Measurements from ENCODE around the gene VEGFB.

VEGFB gene

DNA sequence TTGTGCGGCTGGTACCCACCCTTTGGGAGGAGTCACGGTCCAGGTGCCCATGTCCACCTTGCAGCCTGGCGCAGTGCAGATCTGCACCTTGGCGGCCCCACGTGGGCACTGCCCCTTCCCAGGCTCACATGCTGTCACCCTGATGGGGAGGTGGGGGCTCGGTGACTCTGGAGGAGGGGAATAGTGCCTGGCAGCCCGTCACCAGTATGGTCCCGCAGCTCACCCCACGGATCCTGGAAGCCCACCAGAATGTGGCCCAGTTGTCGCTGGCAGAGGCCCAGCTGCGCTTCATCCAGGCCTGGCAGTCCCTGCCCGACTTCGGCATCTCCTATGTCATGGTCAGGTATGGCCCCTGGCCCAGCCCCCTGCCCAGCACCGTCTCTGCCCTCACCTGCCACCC lies 13.6 kb upstream of the VEGFB start:
- DNase-seq (ENCODE audit: low read depth) = no peak
- TF ChIP-seq, protein P1, sequence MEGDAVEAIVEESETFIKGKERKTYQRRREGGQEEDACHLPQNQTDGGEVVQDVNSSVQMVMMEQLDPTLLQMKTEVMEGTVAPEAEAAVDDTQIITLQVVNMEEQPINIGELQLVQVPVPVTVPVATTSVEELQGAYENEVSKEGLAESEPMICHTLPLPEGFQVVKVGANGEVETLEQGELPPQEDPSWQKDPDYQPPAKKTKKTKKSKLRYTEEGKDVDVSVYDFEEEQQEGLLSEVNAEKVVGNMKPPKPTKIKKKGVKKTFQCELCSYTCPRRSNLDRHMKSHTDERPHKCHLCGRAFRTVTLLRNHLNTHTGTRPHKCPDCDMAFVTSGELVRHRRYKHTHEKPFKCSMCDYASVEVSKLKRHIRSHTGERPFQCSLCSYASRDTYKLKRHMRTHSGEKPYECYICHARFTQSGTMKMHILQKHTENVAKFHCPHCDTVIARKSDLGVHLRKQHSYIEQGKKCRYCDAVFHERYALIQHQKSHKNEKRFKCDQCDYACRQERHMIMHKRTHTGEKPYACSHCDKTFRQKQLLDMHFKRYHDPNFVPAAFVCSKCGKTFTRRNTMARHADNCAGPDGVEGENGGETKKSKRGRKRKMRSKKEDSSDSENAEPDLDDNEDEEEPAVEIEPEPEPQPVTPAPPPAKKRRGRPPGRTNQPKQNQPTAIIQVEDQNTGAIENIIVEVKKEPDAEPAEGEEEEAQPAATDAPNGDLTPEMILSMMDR (IDR thresholded peaks at IDR 0.05; ENCODE audit: insufficient read depth, low read depth, low read length, missing control alignments) = no peak
- H3K4me3 ChIP-seq (ENCODE audit: low read length) = no peak overlapping the region

DNA sequence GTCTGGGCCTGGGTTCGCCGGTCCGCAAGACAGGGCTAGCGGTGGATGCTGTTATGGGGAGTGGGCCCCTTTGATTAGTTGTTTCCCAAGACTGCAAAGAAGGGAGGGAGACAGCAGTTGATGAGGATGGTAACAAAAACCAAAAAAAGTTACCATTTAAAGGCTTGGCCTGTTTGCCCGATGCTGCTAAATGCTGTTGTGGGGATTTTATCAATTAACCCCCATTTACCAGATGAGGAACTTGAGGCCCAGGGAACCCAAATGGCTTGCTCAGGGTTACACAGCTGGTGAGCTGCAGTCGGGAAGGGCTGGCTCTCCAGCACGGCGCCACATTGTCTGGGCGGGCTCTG lies 11.8 kb upstream of the VEGFB start:
- TF ChIP-seq, protein P1 (IDR thresholded peaks at IDR 0.05; ENCODE audit: insufficient read depth, low read depth, low read length, missing control alignments) = no peak
- DNase-seq (ENCODE audit: low read depth) = no peak
- H3K4me3 ChIP-seq (ENCODE audit: low read length) = no peak overlapping the region

DNA sequence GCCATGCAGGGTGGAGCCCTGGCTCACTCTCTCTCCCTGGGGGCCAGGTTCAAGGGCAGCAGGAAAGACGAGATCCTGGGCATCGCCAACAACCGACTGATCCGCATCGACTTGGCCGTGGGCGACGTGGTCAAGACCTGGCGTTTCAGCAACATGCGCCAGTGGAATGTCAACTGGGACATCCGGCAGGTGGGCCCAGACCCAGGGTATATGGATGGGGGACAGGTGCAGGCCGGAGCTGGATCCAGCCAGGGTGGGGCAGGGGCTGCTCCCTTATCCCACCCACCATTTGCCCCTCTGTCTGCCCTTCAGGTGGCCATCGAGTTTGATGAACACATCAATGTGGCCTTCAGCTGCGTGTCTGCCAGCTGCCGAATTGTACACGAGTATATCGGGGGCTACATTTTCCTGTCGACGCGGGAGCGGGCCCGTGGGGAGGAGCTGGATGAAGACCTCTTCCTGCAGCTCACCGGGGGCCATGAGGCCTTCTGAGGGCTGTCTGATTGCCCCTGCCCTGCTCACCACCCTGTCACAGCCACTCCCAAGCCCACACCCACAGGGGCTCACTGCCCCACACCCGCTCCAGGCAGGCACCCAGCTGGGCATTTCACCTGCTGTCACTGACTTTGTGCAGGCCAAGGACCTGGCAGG lies 11.3 kb upstream of the VEGFB start:
- DNase-seq (ENCODE audit: low read depth) = no peak
- TF ChIP-seq, protein P1 (IDR thresholded peaks at IDR 0.05; ENCODE audit: insufficient read depth, low read depth, low read length, missing control alignments) = no peak
- no peak overlapping the region for H3K4me3 ChIP-seq (ENCODE audit: low read length)

DNA sequence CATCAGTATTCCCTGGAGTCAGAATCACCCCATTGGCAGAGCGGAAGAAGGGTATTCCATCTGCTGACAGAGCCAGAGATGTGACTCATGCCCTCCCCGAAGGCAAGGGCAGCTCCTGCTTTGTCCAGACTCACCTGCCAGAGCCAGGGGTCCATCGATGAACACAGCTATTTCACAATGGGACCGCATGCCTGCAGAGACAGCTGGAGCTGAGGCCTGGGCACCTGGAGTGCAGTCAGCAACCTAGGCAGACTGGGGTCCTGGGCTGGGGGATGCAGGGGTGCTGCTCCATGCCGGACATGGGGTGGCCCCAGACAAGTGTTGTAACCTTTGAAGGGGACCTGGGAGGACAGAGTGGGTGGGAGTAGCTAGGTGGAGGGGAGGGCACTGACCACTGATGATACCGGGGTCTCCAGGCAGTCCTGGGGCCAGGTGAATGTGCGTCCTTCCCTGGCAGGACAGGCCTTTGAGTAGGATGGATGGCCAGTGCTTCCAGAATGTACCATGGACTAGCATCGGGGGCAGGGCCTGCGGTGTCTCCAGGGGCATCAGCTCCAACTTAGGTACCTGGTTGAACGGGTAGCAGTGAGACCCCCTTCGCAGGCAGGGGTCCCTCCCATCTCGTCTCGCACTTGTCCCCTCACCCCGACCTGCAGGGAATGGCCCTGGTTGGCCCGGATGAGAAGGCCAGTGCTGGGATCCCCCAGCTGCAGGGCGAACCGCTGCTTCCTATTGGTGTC lies 10.1 kb upstream of the VEGFB start:
- peak; percentile 75 for DNase-seq (ENCODE audit: low read depth)
- TF ChIP-seq, protein P1 (IDR thresholded peaks at IDR 0.05; ENCODE audit: insufficient read depth, low read depth, low read length, missing control alignments) = no peak
- H3K4me3 ChIP-seq (ENCODE audit: low read length) = no peak overlapping the region

DNA sequence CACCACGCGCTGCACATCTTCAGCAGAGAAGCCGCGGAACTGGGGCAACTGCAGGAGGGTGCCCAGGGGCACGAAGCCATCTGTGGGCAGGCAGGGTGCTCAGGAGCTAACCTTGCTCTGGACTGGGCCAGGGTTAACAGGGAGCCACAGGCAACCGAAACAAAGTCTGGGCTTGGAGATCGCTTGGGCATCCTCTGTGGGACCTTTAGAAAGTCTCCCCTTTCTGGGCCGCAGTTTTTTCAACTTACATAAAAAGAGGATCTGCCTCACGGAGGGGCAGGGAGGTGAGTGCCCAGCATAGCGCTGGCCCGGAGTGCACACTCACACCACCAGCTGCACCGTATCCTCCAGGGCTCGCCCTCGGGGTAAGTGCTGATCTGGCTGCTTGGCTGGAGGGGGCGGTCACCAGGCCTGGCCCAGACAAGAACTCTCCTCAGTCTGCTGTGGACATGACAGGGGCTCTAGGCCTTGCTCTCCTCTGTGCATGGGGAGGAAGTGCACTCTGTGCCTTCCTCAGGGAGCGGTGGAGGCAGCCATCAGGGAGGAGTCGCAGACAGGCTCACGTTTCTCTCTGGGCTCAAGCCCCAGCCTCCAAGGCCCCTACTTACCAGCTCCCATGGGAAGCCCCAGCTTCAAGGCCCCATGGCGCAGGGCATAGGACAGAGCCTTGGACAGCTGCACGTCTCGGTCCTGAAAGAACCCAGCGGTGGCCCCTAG lies 9.3 kb upstream of the VEGFB start:
- DNase-seq (ENCODE audit: low read depth) = no peak
- TF ChIP-seq, protein P1 (IDR thresholded peaks at IDR 0.05; ENCODE audit: insufficient read depth, low read depth, low read length, missing control alignments) = no peak
- peak overlapping the region; percentile 74 for H3K4me3 ChIP-seq (ENCODE audit: low read length)

DNA sequence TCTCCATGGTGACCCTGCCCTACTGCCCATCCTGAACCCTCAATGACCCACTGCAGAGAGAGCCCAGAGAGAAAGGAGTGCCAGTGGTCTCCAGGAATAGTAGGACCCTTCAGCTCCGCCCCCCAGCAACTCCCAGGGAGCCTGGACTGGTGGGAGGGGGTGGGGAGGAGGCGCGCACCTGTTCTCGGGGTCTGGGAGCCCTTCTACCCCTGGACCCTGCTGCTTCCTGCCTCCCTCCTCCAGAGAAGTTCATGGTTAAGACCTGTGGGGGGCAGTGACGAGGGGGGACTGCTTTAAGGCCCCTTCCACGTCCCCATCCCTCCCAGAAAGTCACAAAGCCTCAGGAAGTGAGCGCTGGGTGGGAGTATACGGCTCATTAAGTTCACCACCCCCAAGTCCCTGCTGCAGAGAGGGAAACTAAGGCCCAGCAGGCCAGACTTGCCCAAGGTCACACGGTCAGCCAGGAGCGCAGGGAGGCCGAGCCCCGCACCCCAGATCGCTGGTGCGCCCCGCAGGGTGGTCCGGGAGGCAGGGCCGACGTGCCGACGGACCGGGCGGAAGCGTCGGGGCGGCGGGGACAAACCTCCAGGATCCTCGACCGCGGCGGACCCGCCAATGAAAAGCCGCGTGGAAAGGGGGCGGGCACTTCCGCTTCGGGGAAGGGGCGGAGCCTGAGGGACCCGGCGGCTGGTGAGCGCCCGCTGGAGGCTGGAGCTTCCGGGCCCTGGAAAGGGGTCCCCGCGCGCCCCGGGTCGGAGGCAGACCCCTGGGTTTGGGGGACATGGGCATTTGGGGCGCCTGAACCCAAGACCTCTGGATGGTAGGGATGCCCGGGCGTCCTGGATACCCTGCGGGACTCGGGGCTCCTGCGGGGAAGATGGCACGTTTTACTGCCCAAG lies 8.5 kb upstream of the VEGFB start, which contains the start of the genes NUDT22 and TRPT1:
TSS of gene NUDT22 (plus strand) at position 667 of the 899 bp plus-strand sequence. CDS start 379 bp downstream, outside the sequence.
TSS of gene TRPT1 (minus strand) at position 579 of the 899 bp plus-strand sequence. CDS start at position 253, 326 bp downstream.
- TF ChIP-seq, protein P1 (IDR thresholded peaks at IDR 0.05; ENCODE audit: insufficient read depth, low read depth, low read length, missing control alignments) = peak; percentile 44
- DNase-seq (ENCODE audit: low read depth) = peak; percentile 83
- peak within 1 kb of the TSS; percentile 74 for H3K4me3 ChIP-seq (ENCODE audit: low read length)
